HEK293 (cell line): ENCODE results near the gene SDS.

Experiments used
- CTCF ChIA-PET: fragments of 350-600 bp; formaldehyde crosslinking; extraction: SDS; loops from one replicate; lab custom pipeline; 2021; ENCODE audit warnings: antibody characterized with exemption; lab: Yijun Ruan, JAX
- POLR2A ChIA-PET: fragments of 300-600 bp; formaldehyde crosslinking; extraction: SDS; loops from one replicate; lab custom pipeline; 2020; ENCODE audit warnings: antibody characterized with exemption, inconsistent platforms; lab: Yijun Ruan, JAX
- H3K27ac ChIP-seq: fragments of 200-500 bp; sonication (Bioruptor generic); 2 replicates; pipeline ENCODE4 v1.5.1; 2014; ENCODE audit warnings: low read depth, low read length, control low read depth, inconsistent platforms; ENCODE audit errors: extremely low read depth
- H3K36me3 ChIP-seq, 2 experiments: fragments of 200-500 bp in 1 of 2; sonication (Bioruptor generic) in 1 of 2; 1 replicate in 1 of 2; 2 replicates in 1 of 2; pipeline ENCODE4 v1.5.1; 2014 to 2017; ENCODE audit warnings: inconsistent platforms in 2 of 2, low read length in 2 of 2; ENCODE audit not compliant: control insufficient read depth in 2 of 2, insufficient read depth in 1 of 2
- H3K4me1 ChIP-seq: fragments of 200-500 bp; sonication (Bioruptor generic); 2 replicates; pipeline ENCODE4 v1.5.1; 2014; ENCODE audit warnings: mild to moderate bottlenecking, low read length, inconsistent platforms; ENCODE audit not compliant: control insufficient read depth, insufficient read depth
- H3K4me3 ChIP-seq: 2 replicates; pipeline ENCODE4 v1.5.1; 2011; ENCODE audit warnings: low read depth, mild to moderate bottlenecking, control low read depth, low read length, moderate library complexity
- H3K9me3 ChIP-seq: fragments of 200-500 bp; sonication (Bioruptor generic); 2 replicates; pipeline ENCODE4 v1.5.1; 2014; ENCODE audit warnings: low read depth, low read length, inconsistent platforms; ENCODE audit not compliant: control insufficient read depth, insufficient read depth
- GLI4 ChIP-seq: fragments of 450-650 bp; formaldehyde crosslinking; IDR thresholded peaks from 2 replicates; pipeline ENCODE4 v1.5.1; 2016; ENCODE audit warnings: missing biosample characterization, missing genetic modification characterization
- YY2 ChIP-seq: fragments of 450-650 bp; formaldehyde crosslinking; IDR thresholded peaks from 2 replicates; pipeline ENCODE4 v1.5.1; 2016; ENCODE audit warnings: missing biosample characterization, missing genetic modification characterization
- ZBTB10 ChIP-seq: fragments of 450-650 bp; formaldehyde crosslinking; IDR thresholded peaks from 2 replicates; pipeline ENCODE4 v1.5.1; 2016; ENCODE audit warnings: missing biosample characterization, missing genetic modification characterization
- ZIC2 ChIP-seq: fragments of 450-650 bp; formaldehyde crosslinking; IDR thresholded peaks from 2 replicates; pipeline ENCODE4 v1.5.1; 2016; ENCODE audit warnings: missing biosample characterization, missing genetic modification characterization
- ZNF114 ChIP-seq: fragments of 450-650 bp; formaldehyde crosslinking; IDR thresholded peaks from 2 replicates; pipeline ENCODE4 v1.5.0; 2017; ENCODE audit warnings: missing biosample characterization, missing genetic modification characterization
- ZNF138 ChIP-seq: fragments of 450-650 bp; formaldehyde crosslinking; IDR thresholded peaks from 2 replicates; pipeline ENCODE4 v1.5.1; 2016; ENCODE audit warnings: missing biosample characterization, missing genetic modification characterization, borderline replicate concordance
- ZNF140 ChIP-seq: fragments of 450-650 bp; formaldehyde crosslinking; IDR thresholded peaks from 2 replicates; pipeline ENCODE4 v1.5.1; 2016; ENCODE audit warnings: missing biosample characterization, missing genetic modification characterization
- ZNF175 ChIP-seq: fragments of 450-650 bp; formaldehyde crosslinking; IDR thresholded peaks from 2 replicates; pipeline ENCODE4 v1.5.1; 2016; ENCODE audit warnings: missing biosample characterization, missing genetic modification characterization
- ZNF223 ChIP-seq: fragments of 450-650 bp; formaldehyde crosslinking; IDR thresholded peaks from 2 replicates; pipeline ENCODE4 v1.5.1; 2016; ENCODE audit warnings: missing biosample characterization, missing genetic modification characterization
- ZNF274 ChIP-seq, 2 experiments: fragments of 200-500 bp in 1 of 2; fragments of 450-650 bp in 1 of 2; sonication (Bioruptor generic) in 1 of 2; formaldehyde crosslinking in 1 of 2; IDR thresholded peaks; 2 replicates each; pipeline versions ENCODE4 v1.5.1 to v1.6.1; 2014 to 2016; ENCODE audit warnings: borderline replicate concordance in 1 of 2, inconsistent platforms in 1 of 2, low read length in 1 of 2, missing biosample characterization in 1 of 2, missing genetic modification characterization in 1 of 2
- ZNF302 ChIP-seq: fragments of 450-650 bp; formaldehyde crosslinking; IDR thresholded peaks from 2 replicates; pipeline ENCODE4 v1.5.1; 2016; ENCODE audit warnings: missing biosample characterization, missing genetic modification characterization, low read depth
- ZNF558 ChIP-seq: fragments of 450-650 bp; formaldehyde crosslinking; IDR thresholded peaks from 2 replicates; pipeline ENCODE4 v1.5.1; 2016; ENCODE audit warnings: missing biosample characterization, missing genetic modification characterization
- ZNF561 ChIP-seq: fragments of 450-650 bp; IDR thresholded peaks from 2 replicates; pipeline ENCODE4 v1.5.1; 2018; ENCODE audit warnings: missing biosample characterization, missing genetic modification characterization, borderline replicate concordance
- ZNF571 ChIP-seq: fragments of 450-650 bp; formaldehyde crosslinking; IDR thresholded peaks from 2 replicates; pipeline ENCODE4 v1.5.0; 2017; ENCODE audit warnings: missing biosample characterization, missing genetic modification characterization
- ZNF580 ChIP-seq: fragments of 450-650 bp; formaldehyde crosslinking; IDR thresholded peaks from 2 replicates; pipeline ENCODE4 v1.5.1; 2016; ENCODE audit warnings: missing biosample characterization, missing genetic modification characterization
- ZNF621 ChIP-seq: fragments of 450-650 bp; formaldehyde crosslinking; IDR thresholded peaks from 2 replicates; pipeline ENCODE4 v1.5.1; 2017; ENCODE audit warnings: missing biosample characterization, missing genetic modification characterization
- ZNF660 ChIP-seq: fragments of 450-650 bp; IDR thresholded peaks from 2 replicates; pipeline ENCODE4 v1.5.1; 2018; ENCODE audit warnings: missing biosample characterization, mild to moderate bottlenecking, missing genetic modification characterization
- ZNF677 ChIP-seq: fragments of 450-650 bp; IDR thresholded peaks from 2 replicates; pipeline ENCODE4 v1.5.0; 2018; ENCODE audit warnings: missing biosample characterization, mild to moderate bottlenecking, missing genetic modification characterization, moderate library complexity
- ZNF707 ChIP-seq: fragments of 450-650 bp; formaldehyde crosslinking; IDR thresholded peaks from 2 replicates; pipeline ENCODE4 v1.5.1; 2016; ENCODE audit warnings: missing biosample characterization, missing genetic modification characterization
- ZNF777 ChIP-seq: fragments of 450-650 bp; formaldehyde crosslinking; IDR thresholded peaks from 2 replicates; pipeline ENCODE4 v1.5.1; 2017; ENCODE audit warnings: missing biosample characterization, missing genetic modification characterization, borderline replicate concordance
- ZNF830 ChIP-seq: fragments of 450-650 bp; IDR thresholded peaks from 2 replicates; pipeline ENCODE4 v1.5.0; 2018; ENCODE audit warnings: missing biosample characterization, missing genetic modification characterization, low read depth, mild to moderate bottlenecking, moderate library complexity

Gene SDS

GRCh38 chr12:113407931-113408600 is 4.4 kb upstream of the SDS start (continued):
- TF ChIP-seq ZBTB10 (tag by site-specific recombination) (no peak), ZNF558 (tag by site-specific recombination) (no peak), ZNF302 (tag by site-specific recombination) (no peak), ZNF114 (no peak)

- Histone ChIP-seq H3K4me3 (no peak overlapping the region), H3K9me3 (no peaks in the 10 kb centered on the region), H3K4me1 (no peaks in the 10 kb centered on the region), H3K27ac (no peak overlapping the region), H3K36me3 (no peaks in the 10 kb centered on the region)
- TF ChIP-seq ZNF707 (tag by site-specific recombination) (no peak), ZNF175 (no peak), ZNF660 (tag by site-specific recombination) (no peak), GLI4 (no peak), ZNF114 (no peak), ZNF571 (tag by site-specific recombination) (no peak)
- POLR2A ChIA-PET: no interaction called here
- CTCF ChIA-PET: interaction anchor here (0.9 to 1.2 kb wide), 3 partner anchors 26 to 208 kb away, joined by 3 to 5 read pairs (median 4); no protein-coding TSS in a partner anchor
These were observed 2.0 kb upstream of the SDS start for GRCh38 chr12:113405694-113406093.

- ChIA-PET CTCF (no interaction called here), POLR2A (no interaction called here)
- no peak overlapping the region for H3K27ac ChIP-seq
- no peak overlapping the region for H3K4me3 ChIP-seq
- no peaks in the 10 kb centered on the region for H3K4me1 ChIP-seq
- H3K36me3 ChIP-seq: no peaks in the 10 kb centered on the region
- TF ChIP-seq ZNF561 (tag by site-specific recombination) (no peak), ZNF138 (tag by site-specific recombination) (no peak), ZNF223 (no peak), ZNF140 (tag by site-specific recombination) (no peak), ZNF580 (no peak), ZNF274 (IDR thresholded peaks at IDR 0.05; ENCODE audit: low read length) (no peak), ZNF274 (tag by site-specific recombination; IDR thresholded peaks at IDR 0.05; ENCODE audit: borderline replicate concordance) (no peak), ZNF830 (tag by site-specific recombination) (no peak), YY2 (tag by site-specific recombination) (no peak), ZNF621 (tag by site-specific recombination) (no peak), ZIC2 (no peak), ZNF777 (no peak), ZNF677 (tag by site-specific recombination) (no peak)
- no peaks in the 10 kb centered on the region for H3K9me3 ChIP-seq
These were observed 964 bp downstream of the SDS start for GRCh38 chr12:113402586-113403260.
